BJ (cell line): ENCODE results near the gene DUS2. TPM values are rescaled to one million over a fixed set of nuclear protein-coding genes. Genes with fewer than 3 reads are reported as not detected.
"Not testable (repeated sequence)": the region's sequence is repeated elsewhere in the genome, so short reads cannot be mapped to it uniquely, and the experiment has no call there.

Experiments used
- CTCF ChIA-PET: fragments of 350-600 bp; formaldehyde crosslinking; extraction: SDS; loops from one replicate; lab custom pipeline; 2021; ENCODE audit warnings: antibody characterized with exemption, inconsistent platforms; lab: Yijun Ruan, JAX
- POLR2A ChIA-PET: fragments of 300-600 bp; sonication (Branson Sonifier 250); formaldehyde crosslinking; extraction: SDS; loops from one replicate; lab custom pipeline; 2021; ENCODE audit warnings: antibody characterized with exemption; lab: Charles Lee
- DNase-seq: peaks from one replicate; pipeline ENCODE4 v3.0.0-alpha.2; 2011; ENCODE audit warnings: low read depth
- H3K27me3 ChIP-seq: 2 replicates; pipeline ENCODE4 v1.6.0; 2011; ENCODE audit warnings: low read length; ENCODE audit not compliant: control insufficient read depth, insufficient read depth
- H3K36me3 ChIP-seq: 2 replicates; pipeline ENCODE4 v1.5.1; 2011; ENCODE audit warnings: low read length; ENCODE audit not compliant: control insufficient read depth, insufficient read depth
- H3K4me3 ChIP-seq: 2 replicates; pipeline ENCODE4 v1.5.1; 2011; ENCODE audit warnings: low read depth, mild to moderate bottlenecking, control low read depth, low read length
- polyA plus RNA-seq: library from polyadenylated mRNA; depleted of rRNA; stranded (reverse); fragments of >200 nt; gene quantifications from 2 replicates; pipeline ENCODE4 v1.2.3, GENCODE V29; 2011
- TF ChIP-seq, protein P1 (sequence below): IDR thresholded peaks from 2 replicates; pipeline ENCODE4 v1.5.1; 2011; ENCODE audit warnings: low read depth, mild to moderate bottlenecking, control low read depth, inconsistent platforms, low read length, moderate library complexity; ENCODE audit not compliant: insufficient read depth

The DUS2 gene
- polyA plus RNA-seq, 1 experiment, result 18.3 TPM

- Histone ChIP-seq H3K27me3 (no peaks in the 10 kb centered on the region), H3K4me3 (no peak overlapping the region), H3K36me3 (no peaks in the 10 kb centered on the region)
- ChIA-PET CTCF (interaction anchor here (0.6 to 6.6 kb wide), 3 partner anchors 23 to 543 kb away, joined by 3 to 61 read pairs (median 3); no protein-coding TSS in a partner anchor), POLR2A (no interaction called here)
- TF ChIP-seq, protein P1, sequence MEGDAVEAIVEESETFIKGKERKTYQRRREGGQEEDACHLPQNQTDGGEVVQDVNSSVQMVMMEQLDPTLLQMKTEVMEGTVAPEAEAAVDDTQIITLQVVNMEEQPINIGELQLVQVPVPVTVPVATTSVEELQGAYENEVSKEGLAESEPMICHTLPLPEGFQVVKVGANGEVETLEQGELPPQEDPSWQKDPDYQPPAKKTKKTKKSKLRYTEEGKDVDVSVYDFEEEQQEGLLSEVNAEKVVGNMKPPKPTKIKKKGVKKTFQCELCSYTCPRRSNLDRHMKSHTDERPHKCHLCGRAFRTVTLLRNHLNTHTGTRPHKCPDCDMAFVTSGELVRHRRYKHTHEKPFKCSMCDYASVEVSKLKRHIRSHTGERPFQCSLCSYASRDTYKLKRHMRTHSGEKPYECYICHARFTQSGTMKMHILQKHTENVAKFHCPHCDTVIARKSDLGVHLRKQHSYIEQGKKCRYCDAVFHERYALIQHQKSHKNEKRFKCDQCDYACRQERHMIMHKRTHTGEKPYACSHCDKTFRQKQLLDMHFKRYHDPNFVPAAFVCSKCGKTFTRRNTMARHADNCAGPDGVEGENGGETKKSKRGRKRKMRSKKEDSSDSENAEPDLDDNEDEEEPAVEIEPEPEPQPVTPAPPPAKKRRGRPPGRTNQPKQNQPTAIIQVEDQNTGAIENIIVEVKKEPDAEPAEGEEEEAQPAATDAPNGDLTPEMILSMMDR, result no peak
- no peak for DNase-seq
These were observed 74.0 kb downstream of the DUS2 start for GRCh38 chr16:68097088-68097487.

DNA sequence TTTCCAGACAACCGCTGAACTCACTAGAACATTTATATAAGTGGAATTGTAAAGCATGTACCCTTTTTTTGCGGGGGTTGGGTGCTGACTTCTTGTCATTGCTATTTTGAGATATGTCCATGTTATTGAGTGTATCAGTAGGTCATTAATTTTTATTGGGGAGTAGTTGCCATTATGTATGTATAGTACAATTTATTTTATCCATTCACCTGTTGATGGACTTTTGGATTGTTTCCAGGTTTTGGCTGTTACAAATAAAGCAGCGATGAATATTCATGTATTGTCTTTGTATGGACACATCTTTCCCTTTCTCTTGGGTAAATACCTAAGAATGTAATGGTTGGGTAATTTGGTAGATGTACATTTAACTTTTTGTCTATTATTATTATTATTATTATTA lies 74.8 kb downstream of the DUS2 start:
- DNase-seq, result no peak
- H3K36me3 ChIP-seq, result no peaks in the 10 kb centered on the region
- H3K27me3 ChIP-seq, result no peaks in the 10 kb centered on the region
- TF ChIP-seq, protein P1, result no peak
- ChIA-PET POLR2A (no interaction called here), CTCF (interaction anchor here (6.6 kb wide), 1 partner anchor 130 kb away, joined by 61 read pairs; no protein-coding TSS in a partner anchor)
- H3K4me3 ChIP-seq, result no peak overlapping the region

DNA sequence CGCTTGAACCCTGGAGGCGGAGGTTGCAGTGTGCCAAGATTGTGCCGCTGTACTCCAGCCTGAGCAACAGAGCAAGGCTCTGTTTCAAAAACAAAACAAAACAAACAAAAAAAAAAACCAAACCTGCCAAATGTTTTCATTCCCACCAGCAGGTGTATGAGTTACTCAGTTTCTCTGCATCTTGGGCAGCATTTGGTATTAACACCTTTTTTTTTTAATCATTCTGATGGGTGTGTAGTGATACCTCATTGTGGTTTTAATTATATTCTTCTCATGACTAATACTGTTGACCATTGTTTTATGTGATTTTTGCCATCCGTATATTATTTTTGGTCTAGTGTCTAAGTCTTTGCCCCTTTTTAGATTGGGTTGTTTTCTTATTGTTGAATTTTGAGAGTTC lies 77.4 kb downstream of the DUS2 start:
- ChIA-PET POLR2A (no interaction called here), CTCF (no interaction called here)
- H3K36me3 ChIP-seq, result no peaks in the 10 kb centered on the region
- DNase-seq, result no peak
- H3K4me3 ChIP-seq, result no peak overlapping the region
- TF ChIP-seq, protein P1, result no peak
- H3K27me3 ChIP-seq, result no peaks in the 10 kb centered on the region

DNA sequence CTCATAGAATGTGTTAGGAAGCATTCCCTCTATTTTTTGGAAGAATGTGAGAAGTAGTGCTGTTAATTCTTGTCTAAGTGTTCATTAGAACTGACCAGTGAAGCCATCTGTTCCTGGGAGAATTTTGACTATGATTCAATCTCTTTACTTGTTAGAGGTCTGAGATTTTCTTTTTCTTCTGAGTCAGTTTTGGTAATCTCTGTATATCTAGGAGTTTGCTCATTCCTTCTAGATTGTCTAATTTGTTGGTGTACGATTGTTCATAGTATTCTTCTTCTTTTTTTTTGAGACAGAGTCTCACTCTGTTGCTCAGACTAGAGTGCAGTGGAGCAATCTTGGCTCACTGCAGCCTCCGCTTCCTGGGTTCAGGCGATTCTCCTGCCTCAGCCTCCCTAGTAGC lies 82.5 kb downstream of the DUS2 start:
- TF ChIP-seq, protein P1, result no peak
- POLR2A ChIA-PET, result no interaction called here
- Histone ChIP-seq H3K4me3 (no peak overlapping the region), H3K36me3 (no peaks in the 10 kb centered on the region), H3K27me3 (no peaks in the 10 kb centered on the region)
- CTCF ChIA-PET, result no interaction called here
- no peak for DNase-seq

GRCh38 chr16:68107230-68107928 lies 84.3 kb downstream of the DUS2 start:
- CTCF ChIA-PET, result interaction anchor here (1.0 kb wide), 1 partner anchor 14 kb away, joined by 3 read pairs; no protein-coding TSS in a partner anchor

DNA sequence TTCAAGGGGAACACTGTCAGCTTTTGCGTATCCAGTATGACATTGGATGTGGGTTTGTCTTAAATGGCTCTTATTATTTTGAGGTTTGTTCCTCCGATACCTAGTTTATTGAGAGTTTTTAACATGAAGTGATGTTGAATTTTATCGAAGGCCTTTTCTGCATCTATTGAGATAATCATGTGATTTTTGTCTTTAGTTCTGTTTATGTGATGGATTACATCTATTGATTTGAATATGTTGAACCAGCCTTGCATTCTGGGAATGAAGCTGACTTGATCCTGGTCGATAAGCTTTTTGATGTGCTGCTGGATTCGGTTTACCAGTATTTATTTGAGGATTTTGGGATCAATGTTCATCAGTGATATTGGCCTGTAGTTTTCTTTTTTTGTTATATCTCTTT lies 86.1 kb downstream of the DUS2 start:
- H3K4me3 ChIP-seq, H3K27me3 ChIP-seq, H3K36me3 ChIP-seq, DNase-seq, POLR2A ChIA-PET: not testable (repeated sequence)
- CTCF ChIA-PET, result interaction anchor here (1.1 kb wide), 1 partner anchor 15 kb away, joined by 6 read pairs; no protein-coding TSS in a partner anchor

More at GRCh38 chr16:68107230-68107928, 84.3 kb downstream of the DUS2 start:
- POLR2A ChIA-PET, H3K4me3 ChIP-seq, H3K27me3 ChIP-seq, H3K36me3 ChIP-seq, DNase-seq: not testable (repeated sequence)

GRCh38 chr16:68110611-68111010 lies 87.5 kb downstream of the DUS2 start:
- DNase-seq, result not testable (repeated sequence)
- CTCF ChIA-PET, result interaction anchor here (1.7 kb wide), 1 partner anchor 17 kb away, joined by 4 read pairs; no protein-coding TSS in a partner anchor

More at GRCh38 chr16:68110611-68111010, 87.5 kb downstream of the DUS2 start:
- H3K36me3 ChIP-seq, H3K27me3 ChIP-seq, POLR2A ChIA-PET, H3K4me3 ChIP-seq: not testable (repeated sequence)
